ENCODE data around the gene COG2.

COG2 gene

GRCh38 chr1:230725256-230726012 is 83.2 kb downstream of the COG2 start:
- DNase-seq = no peak

- no peak for DNase-seq
Observed at GRCh38 chr1:230728710-230729392, 86.6 kb downstream of the COG2 start.

- no peak for DNase-seq
Observed at GRCh38 chr1:230730977-230731376, 88.7 kb downstream of the COG2 start.

GRCh38 chr1:230735447-230735846 is 93.2 kb downstream of the COG2 start:
- DNase-seq = no peak

GRCh38 chr1:230737622-230738262 is 95.5 kb downstream of the COG2 start:
- no peak for DNase-seq

- DNase-seq = no peak
Observed at GRCh38 chr1:230739564-230740290, 97.4 kb downstream of the COG2 start.
